Cardiac muscle cell (in vitro differentiated cells and primary cell): ENCODE measurements around the gene KCNMB4. TPM values are rescaled to one million over a fixed set of nuclear protein-coding genes. Genes with fewer than 3 reads are reported as not detected.

Experiments used
- DNase-seq, 2 donors: peaks; one replicate each; pipeline versions ENCODE4 v3.0.0 to v3.0.0-alpha.2; 2010 to 2017; ENCODE audit warnings: low read depth in 1 of 2, low spot score in 1 of 2
- H3K27ac ChIP-seq: fragments of 200-600 bp; sonication (generic); 2 replicates; pipeline ENCODE4 v1.5.1; 2016
- H3K27me3 ChIP-seq: fragments of 200-600 bp; sonication (generic); 2 replicates; pipeline ENCODE4 v1.6.0; 2016; ENCODE audit warnings: control low read depth
- H3K36me3 ChIP-seq: fragments of 200-600 bp; sonication (generic); 2 replicates; pipeline ENCODE4 v1.5.1; 2016; ENCODE audit warnings: control low read depth
- H3K4me1 ChIP-seq: fragments of 200-600 bp; sonication (generic); 2 replicates; pipeline ENCODE4 v1.8.1; 2017; ENCODE audit warnings: low read depth, mild to moderate bottlenecking, mixed run types
- H3K4me3 ChIP-seq: fragments of 200-600 bp; sonication (generic); 2 replicates; pipeline ENCODE4 v1.5.1; 2016; ENCODE audit warnings: mild to moderate bottlenecking
- H3K9me3 ChIP-seq: fragments of 200-600 bp; sonication (generic); 2 replicates; pipeline ENCODE4 v1.5.1; 2017; ENCODE audit warnings: low read depth, mild to moderate bottlenecking, control low read depth
- CTCF ChIP-seq: IDR thresholded peaks from 2 replicates; pipeline ENCODE4 v1.5.1; 2012; ENCODE audit warnings: low read depth, mild to moderate bottlenecking, low read length
- polyA plus RNA-seq: library from polyadenylated mRNA; unstranded; fragments of >200 nt; fragmentation: Nextera tagmentation; extraction: Ambion mirVana; gene quantifications from 2 replicates; pipeline ENCODE4 v1.2.1, GENCODE V29; 2016
- total RNA-seq: library from RNA; depleted of rRNA; stranded (reverse); fragments of >200 nt; gene quantifications from 2 replicates; pipeline ENCODE4 v1.2.3, GENCODE V29; 2016

The KCNMB4 gene
- total and polyA plus RNA-seq, 2 experiments from 2014 or later, result 22.4 to 22.8 TPM

GRCh38 chr12:70329728-70330127, 36.4 kb upstream of the KCNMB4 start:
- H3K4me1 ChIP-seq, result no peaks in the 10 kb centered on the region
- no peak for DNase-seq
- no peak overlapping the region for H3K4me3 ChIP-seq
- no peaks in the 10 kb centered on the region for H3K36me3 ChIP-seq
- TF ChIP-seq CTCF, result no peak
- H3K9me3 ChIP-seq, result no peaks in the 10 kb centered on the region
- H3K27ac ChIP-seq, result no peak overlapping the region
- no peaks in the 10 kb centered on the region for H3K27me3 ChIP-seq

- Histone ChIP-seq H3K36me3 (peaks cover under 1% of the 10 kb centered on the region), H3K9me3 (no peaks in the 10 kb centered on the region), H3K4me1 (no peaks in the 10 kb centered on the region), H3K27ac (no peak overlapping the region), H3K27me3 (no peaks in the 10 kb centered on the region), H3K4me3 (no peak overlapping the region)
- DNase-seq, result no peak
- TF ChIP-seq CTCF, result no peak
Measured at GRCh38 chr12:70330158-70330557, 35.9 kb upstream of the KCNMB4 start.

- Histone ChIP-seq H3K36me3 (peaks cover 12% of the 10 kb centered on the region), H3K9me3 (no peaks in the 10 kb centered on the region), H3K27me3 (no peaks in the 10 kb centered on the region), H3K27ac (no peak overlapping the region), H3K4me1 (no peaks in the 10 kb centered on the region), H3K4me3 (no peak overlapping the region)
- no peak for DNase-seq
- no peak for TF ChIP-seq CTCF
Measured at GRCh38 chr12:70332236-70332635, 33.9 kb upstream of the KCNMB4 start.

GRCh38 chr12:70334742-70335141, 31.3 kb upstream of the KCNMB4 start:
- no peak overlapping the region for H3K27ac ChIP-seq
- H3K27me3 ChIP-seq, result no peaks in the 10 kb centered on the region
- DNase-seq, result no peak
- no peak for TF ChIP-seq CTCF
- peaks cover 34% of the 10 kb centered on the region for H3K36me3 ChIP-seq
- no peaks in the 10 kb centered on the region for H3K4me1 ChIP-seq
- no peaks in the 10 kb centered on the region for H3K9me3 ChIP-seq
- H3K4me3 ChIP-seq, result no peak overlapping the region

GRCh38 chr12:70338531-70338930, 27.6 kb upstream of the KCNMB4 start:
- Histone ChIP-seq H3K27me3 (no peaks in the 10 kb centered on the region), H3K36me3 (peaks cover 62% of the 10 kb centered on the region), H3K4me1 (no peaks in the 10 kb centered on the region), H3K27ac (no peak overlapping the region), H3K4me3 (no peak overlapping the region), H3K9me3 (no peaks in the 10 kb centered on the region)
- no peak for TF ChIP-seq CTCF
- DNase-seq, result no peak

- DNase-seq, result no peak
- H3K36me3 ChIP-seq, result peaks cover 33% of the 10 kb centered on the region
- no peaks in the 10 kb centered on the region for H3K27me3 ChIP-seq
- H3K9me3 ChIP-seq, result no peaks in the 10 kb centered on the region
- no peak overlapping the region for H3K4me3 ChIP-seq
- H3K27ac ChIP-seq, result no peak overlapping the region
- TF ChIP-seq CTCF, result no peak
- no peaks in the 10 kb centered on the region for H3K4me1 ChIP-seq
Measured at GRCh38 chr12:70351076-70351475, 15.0 kb upstream of the KCNMB4 start.
